GM13976 (cell line): ENCODE data around the gene TMX4.
"Not testable (repeated sequence)": the region's sequence is repeated elsewhere in the genome, so short reads cannot be mapped to it uniquely, and the experiment has no call there.

Experiments
- DNase-seq: peaks from one replicate; pipeline ENCODE4 v3.0.0; 2012; ENCODE audit warnings: low spot score
- CTCF ChIP-seq: IDR thresholded peaks from 2 replicates; pipeline ENCODE4 v1.5.1; 2012; ENCODE audit warnings: borderline replicate concordance, mild to moderate bottlenecking; ENCODE audit not compliant: insufficient read depth; ENCODE audit errors: extremely low read depth, missing control alignments, control extremely low read depth
- in situ Hi-C: fragments of 300-500 bp; cut with MboI; formaldehyde crosslinking; loops from one replicate; pipeline ENCODE4 v1.12.0; 2022; ENCODE audit warnings: low sequenced_read_pairs, mixed read lengths, inconsistent platforms; ENCODE audit not compliant: unreplicated experiment

The TMX4 gene

GRCh38 chr20:7966176-7966575 is 53.4 kb downstream of the TMX4 start:
- TF ChIP-seq CTCF, result no peak
- in situ Hi-C loops, result no loop called here
- DNase-seq, result no peak

- TF ChIP-seq CTCF, result no peak
- in situ Hi-C loops, result no loop called here
- no peak for DNase-seq
Observed at GRCh38 chr20:7959484-7959883, 60.1 kb downstream of the TMX4 start.

- in situ Hi-C loops, DNase-seq: not testable (repeated sequence)
Observed at GRCh38 chr20:7956561-7956960, 63.0 kb downstream of the TMX4 start.

GRCh38 chr20:7950387-7950786 is 69.2 kb downstream of the TMX4 start:
- no peak for TF ChIP-seq CTCF
- no peak for DNase-seq
- in situ Hi-C loops, result no loop called here

- in situ Hi-C loops, result no loop called here
- no peak for TF ChIP-seq CTCF
- DNase-seq, result no peak
Observed at GRCh38 chr20:7943891-7944290, 75.7 kb downstream of the TMX4 start.

GRCh38 chr20:7940341-7940740 is 79.2 kb downstream of the TMX4 start, which contains the start of gene HAO1:
HAO1 (minus strand) TSS chr20:7940458; CDS start chr20:7940422, 36 bp downstream.
- TF ChIP-seq CTCF, result no peak
- no peak for DNase-seq
- in situ Hi-C loops, result no loop called here

- no peak for TF ChIP-seq CTCF
Observed at GRCh38 chr20:7939663-7940062, 79.9 kb downstream of the TMX4 start.

More at GRCh38 chr20:7939663-7940062, 79.9 kb downstream of the TMX4 start:
- no peak for DNase-seq
- in situ Hi-C loops, result no loop called here
